ENCODE results near the gene SMAD4.
"Not testable (repeated sequence)": the region's sequence is repeated elsewhere in the genome, so short reads cannot be mapped to it uniquely, and the experiment has no call there.

The SMAD4 gene

DNA sequence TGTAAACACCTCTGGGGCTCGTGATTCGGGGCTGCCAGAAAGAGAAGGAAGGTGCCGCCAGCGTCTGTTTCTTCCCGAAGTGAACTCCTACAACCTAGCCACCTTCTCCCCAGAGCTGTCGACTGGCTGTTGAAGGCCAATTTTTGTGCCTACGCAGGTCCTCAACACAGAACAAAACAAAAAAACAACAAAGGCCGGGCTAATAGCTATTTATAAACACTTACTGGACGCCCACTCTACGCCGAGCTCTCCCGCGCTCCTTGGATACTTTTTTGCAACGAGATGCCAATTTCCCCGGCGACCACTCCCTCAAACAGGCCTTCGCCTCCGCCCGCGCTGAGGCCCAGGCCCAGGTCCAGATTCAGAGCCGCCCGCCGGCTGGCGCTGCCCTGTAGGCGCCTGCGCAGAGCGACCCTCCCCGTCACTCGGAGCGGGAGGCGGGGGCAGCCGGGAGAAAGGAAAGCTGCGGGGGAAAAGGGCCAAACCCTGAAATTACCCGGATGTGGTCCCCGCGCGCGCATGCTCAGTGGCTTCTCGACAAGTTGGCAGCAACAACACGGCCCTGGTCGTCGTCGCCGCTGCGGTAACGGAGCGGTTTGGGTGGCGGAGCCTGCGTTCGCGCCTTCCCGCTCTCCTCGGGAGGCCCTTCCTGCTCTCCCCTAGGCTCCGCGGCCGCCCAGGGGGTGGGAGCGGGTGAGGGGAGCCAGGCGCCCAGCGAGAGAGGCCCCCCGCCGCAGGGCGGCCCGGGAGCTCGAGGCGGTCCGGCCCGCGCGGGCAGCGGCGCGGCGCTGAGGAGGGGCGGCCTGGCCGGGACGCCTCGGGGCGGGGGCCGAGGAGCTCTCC is at the start of gene SMAD4:
TSS of gene SMAD4 (plus strand) at position 520 of the 843 bp plus-strand sequence. CDS start 16,834 bp downstream, outside the sequence.
- peak; percentile 98 for DNase-seq

DNA sequence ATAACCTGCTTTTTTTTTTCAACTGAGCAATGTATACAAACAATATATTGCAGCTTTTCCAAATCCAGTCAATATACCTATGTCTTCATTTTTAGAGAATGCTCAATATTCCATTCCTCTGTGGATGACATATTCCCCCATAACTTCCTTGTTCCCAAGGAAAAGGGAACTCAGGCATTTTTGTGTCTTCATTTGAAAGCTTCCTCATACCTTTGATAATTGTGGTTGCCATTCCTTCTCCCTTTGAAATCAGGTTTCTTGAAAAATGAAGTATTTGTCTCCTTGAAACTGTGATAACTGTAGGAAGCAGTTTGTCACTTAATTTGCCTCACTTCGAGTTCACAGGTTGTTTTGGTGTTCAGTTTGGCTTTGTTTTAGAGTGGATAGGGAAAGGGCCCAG is 48.6 kb upstream of the SMAD4 start:
- DNase-seq: no peak

DNA sequence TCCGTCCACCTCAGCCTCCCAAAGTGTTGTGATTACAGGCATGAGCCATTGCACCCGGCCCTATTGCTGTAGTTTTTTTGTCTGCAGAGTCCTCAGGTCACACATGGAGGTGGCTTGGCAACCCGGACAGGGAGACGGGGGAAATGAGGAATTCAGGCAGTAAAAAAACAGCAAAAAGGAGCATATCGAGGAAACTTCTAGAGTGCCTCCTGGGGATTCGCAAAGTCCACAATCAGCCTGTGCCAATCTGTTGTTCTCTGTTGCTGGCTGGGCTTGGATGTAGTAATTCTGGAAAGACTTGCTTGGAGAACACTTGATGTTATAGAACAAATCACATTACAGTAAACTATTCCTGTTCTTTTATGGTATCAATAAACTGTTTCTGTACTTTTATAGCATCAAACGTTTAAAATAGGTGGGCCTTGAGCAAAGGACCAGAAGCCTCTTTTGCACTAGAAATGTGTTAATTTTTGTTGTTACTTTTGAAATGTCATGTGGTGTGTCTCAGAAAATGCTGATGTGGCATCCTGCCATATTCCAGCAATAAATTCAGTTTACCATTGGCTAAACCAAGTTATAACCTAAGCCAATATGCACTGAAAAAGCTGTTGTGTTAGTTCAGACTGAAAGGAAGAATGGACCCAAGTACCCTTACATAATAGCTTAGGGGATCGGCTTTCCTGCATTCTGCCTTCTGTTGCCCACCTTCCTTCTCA is 47.8 kb upstream of the SMAD4 start:
- DNase-seq: no peak

DNA sequence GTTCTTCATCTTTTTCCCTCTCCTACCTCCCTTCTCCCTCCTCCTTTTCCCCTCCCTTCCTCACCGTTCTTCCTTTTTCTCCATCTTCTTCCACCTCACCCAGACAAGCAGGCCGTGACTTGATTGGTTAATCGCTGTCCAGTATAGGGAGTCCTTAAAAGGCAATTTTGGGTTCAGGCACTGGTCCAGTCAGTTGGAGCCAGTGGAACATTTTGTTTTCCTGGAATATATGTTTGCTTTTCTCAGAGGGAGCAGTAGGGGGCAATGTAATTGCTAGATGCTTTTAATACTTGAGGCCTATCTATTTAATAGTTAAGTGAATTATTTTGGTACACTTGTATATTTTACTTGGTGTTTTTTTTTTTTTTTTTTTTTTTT is 47.2 kb upstream of the SMAD4 start:
- no peak for DNase-seq

DNA sequence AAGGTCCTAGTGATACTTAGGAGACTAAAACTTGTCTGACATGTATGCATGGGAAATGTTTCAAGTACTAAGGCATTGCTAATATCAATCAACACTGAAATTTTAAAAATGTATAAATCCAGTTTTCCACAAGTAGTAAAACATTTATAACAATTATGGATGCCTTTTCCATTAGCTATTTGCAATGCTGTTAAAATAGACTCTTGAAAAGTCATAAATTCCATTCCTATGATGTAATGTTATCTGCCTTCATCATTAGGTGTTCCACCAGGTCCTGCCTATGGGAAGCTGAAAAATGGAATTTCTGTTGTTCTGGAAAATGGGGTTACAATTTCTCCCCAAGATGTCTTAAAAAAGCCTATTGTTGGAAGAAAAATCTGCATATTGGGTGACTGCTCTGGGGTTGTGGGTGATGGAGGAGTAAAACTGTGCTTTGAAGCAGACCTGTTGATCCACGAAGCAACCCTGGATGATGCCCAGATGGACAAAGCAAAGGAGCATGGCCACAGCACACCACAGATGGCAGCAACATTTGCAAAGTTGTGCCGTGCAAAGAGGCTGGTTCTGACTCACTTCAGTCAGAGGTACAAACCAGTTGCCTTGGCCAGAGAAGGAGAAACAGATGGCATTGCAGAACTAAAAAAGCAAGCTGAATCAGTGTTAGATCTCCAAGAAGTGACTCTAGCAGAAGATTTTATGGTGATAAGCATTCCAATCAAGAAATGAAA is 43.5 kb upstream of the SMAD4 start:
- no peak for DNase-seq

DNA sequence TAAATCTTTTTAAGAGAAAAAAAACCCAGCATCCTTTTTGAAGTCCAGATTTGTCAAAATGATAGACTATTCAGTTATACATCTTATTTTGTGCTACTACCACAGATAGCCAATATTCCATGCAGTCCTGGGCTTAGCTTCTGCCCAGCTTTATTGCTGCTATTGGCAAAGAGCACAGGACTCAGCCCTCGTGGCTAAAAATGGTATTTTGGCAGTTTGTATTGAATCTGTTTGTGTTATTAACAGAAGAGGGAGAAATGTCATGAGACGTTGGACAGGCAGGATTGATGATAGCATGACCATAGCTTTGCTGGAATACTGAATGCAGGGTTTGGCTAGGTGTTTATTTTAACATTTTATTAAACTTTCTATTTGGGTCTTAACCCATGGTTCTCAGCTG is 42.8 kb upstream of the SMAD4 start:
- DNase-seq: no peak

DNA sequence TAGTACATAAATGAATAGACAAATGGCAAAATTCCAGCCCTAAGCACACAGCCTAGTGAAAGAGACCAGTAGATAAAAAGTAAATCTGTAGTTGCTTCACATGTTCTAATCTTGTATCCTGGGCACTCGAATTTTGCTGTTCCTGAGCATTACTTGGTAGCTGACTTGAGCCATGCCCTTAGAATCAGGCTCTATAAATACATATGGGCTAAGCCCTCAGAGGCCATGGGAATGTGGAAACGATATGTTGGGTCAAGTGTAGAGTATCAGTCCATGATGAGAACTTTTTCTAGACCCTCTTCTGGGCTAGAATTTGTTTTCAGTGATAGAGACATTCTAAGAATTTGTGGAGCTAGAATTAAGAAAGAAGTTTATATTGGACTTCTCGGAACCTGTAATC is 40.3 kb upstream of the SMAD4 start:
- no peak for DNase-seq

DNA sequence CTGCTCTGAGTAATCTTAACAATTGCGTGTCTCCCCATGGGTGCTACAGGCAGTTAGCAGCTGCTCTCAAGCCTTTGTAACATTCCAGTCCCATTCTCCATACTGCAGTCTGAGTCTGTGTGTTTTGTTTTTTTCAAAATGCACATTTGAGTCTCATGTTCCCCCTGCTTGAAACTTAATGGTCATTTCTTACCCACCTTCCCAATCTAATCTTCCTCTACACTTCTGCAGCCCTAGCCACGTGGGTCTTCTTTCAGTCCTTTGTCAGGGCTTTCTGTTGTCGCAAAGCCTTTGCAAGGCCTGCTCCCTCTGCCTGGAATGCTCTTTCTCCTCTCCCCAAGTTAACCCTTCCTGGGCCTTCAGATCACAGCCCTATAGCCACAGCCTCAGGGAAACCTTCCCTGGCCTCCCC is 37.7 kb upstream of the SMAD4 start:
- no peak for DNase-seq

DNA sequence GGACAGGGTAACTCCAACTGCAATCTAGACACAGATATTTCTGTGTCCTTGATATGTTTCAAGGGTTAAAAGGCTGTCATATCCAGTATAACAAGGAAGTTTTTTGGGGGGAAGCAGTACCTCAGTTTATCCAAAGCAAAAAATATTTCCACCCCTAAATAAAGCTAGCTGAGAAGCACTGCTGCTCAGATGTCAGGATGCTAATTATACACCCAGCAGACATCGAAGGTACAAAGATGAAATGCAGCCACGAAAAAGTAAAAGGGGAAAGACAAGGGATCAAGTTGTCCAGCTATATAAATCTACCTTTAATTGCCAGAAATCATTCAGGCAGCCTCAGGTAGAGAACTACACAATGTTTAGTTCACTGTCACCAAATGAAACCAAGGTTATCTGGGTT is 36.0 kb upstream of the SMAD4 start:
- no peak for DNase-seq

DNA sequence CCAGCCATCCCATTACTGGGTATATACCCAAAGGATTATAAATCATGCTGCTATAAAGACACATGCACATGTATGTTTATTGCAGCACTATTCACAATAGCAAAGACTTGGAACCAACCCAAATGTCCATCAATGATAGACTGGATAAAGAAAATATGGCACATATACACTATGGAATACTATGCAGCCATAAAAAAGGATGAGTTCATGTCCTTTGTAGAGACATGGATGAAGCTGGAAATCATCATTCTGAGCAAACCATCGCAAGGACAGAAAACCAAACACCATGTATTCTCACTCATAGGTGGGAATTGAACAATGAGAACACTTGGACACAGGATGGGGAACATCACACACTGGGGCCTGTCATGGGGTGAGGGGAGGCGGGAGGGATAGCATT is 26.8 kb upstream of the SMAD4 start:
- not testable (repeated sequence) for DNase-seq

DNA sequence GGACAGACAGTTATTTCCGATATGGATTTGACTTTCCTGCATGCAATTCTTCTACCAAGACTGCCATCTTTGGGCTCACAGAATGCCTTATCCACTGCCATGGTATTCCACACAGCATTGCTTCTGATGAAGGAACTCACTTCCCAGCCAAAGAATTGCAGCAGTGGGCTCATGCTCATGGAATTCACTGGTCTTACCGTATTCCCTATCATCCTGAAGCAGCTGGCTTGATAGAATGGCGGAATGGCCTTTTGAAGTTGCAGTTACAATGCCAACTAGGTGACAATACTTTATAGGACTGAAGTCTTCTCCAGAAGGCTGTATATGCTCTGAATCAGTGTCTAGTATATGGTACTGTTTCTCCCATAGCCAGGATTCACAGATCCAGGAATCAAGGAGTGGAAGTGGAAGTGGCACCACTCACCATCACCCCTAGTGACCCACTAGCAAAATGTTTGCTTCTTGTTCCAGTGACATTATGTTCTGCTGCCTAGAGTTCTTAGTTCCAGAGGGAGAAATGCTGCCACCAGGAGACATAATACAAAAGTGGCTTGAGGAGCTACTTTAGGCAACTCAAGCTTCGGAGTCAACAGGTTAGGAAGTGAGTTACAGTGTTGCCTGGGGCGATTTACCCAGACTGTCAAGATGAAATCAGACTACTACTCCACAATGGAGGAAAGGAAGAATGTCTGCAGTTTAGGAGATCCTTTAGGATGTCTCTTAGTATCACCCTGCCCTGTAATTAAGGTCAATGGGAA is 23.8 kb upstream of the SMAD4 start:
- no peak for DNase-seq

DNA sequence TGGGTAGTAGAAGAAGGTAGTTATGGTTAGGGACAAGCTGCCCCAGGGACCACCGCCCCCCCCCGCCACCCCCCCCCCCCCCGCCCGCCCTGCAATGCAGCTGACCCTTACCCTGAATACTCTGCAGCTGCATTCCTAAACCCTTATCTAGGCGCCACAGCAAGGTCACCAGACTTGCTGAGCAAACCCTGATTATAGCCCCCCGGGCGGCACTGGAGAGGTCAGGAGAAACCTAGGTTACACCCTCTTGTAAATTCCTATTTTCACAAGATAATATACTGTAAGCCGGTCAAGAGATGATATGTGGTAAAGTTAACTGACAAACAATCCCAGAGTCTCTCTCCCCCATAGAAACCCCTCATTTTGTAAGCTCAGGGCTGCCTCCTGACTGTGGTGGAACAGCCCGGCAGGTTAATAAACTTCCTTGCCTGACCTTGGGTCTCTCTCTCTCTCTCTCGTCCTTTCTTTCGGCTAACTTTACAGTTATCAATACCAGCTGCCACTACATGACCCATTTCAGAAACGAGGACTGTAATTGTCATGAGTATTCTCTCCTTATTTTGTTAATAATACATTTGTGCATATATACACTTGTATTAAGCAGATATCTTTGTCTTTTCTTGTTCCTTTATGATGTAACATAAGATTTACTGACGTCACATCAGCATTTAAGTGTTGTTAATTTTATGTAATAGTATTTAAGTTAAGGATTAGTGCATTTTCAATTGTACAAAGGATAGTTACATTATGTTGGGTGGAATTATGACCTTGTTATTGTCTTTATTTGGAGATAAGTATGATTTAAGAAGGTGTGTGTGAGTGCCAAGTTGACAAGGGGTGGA is 22.8 kb upstream of the SMAD4 start:
- no peak for DNase-seq

DNA sequence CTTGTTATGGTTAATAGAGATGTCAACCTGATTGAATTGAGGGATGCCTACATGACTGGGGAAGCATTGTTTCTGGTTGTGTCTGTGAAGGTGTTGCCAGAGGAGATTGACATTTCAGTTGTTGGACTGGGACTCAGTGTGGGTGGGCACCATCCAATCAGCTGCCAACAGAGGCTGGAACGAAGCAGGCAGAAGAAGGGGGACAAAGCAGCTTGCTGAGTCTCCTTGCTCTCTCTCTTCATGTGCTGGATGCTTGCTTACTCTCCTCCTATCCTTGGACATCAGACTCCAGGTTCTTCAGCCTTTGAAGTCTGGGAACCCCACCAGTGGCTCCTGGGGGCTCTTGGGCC is 22.2 kb upstream of the SMAD4 start:
- DNase-seq: no peak

DNA sequence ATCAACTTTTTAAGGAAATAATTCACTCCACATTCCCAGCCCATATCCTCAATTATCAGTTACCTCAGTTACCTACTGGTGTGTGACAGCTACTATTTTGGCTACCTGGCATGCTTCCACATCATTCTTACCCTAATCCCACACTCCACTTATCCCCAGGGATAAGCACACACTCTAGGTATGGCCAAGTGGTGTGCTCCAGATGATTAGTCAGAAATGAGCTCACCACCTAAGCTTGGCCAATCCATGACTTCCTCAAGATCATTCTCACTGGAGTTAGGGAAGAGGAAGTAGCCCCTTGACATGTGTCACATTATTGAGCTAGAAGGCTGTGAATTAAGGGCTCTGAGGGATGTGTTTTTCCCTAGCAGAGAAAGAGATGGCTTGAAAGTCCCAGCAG is 20.9 kb upstream of the SMAD4 start:
- DNase-seq: no peak

DNA sequence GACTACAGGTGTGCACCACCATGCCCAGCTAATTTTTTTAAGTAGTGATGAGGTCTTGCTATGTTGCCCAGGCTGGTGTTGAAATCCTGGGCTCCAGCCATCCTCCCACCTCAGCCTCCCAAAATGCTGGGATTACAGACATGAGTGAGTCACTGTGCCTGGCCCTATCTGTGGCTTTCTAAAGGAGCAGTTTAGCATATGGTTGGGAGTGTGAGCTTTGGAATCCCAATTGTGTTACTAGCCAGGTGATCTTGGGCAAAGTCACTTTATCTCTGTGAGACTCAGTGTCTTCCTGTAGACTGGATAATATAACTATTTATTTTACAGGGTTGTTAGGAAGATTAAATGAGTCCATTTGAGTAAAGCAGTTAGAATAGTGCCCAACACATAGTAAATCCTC is 19.8 kb upstream of the SMAD4 start:
- no peak for DNase-seq

DNA sequence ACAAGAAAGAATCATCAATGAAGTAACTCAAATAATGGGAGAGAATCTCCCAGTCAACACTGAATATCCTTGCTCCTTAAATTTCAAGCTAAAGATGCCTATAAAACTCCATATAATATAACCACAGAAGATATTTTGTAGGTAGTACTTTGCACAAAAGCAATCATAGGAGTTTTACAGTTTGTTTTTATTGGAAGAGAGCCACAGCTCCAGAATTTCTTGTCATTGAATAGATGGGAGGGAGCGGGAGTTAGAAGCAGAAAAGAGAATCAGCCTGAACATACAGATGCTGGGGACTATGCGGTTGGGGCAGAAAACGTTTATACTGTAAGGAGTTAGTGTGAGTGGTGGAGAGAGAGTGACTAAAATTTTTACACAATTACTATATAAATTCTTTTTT is 18.3 kb upstream of the SMAD4 start:
- DNase-seq: no peak

DNA sequence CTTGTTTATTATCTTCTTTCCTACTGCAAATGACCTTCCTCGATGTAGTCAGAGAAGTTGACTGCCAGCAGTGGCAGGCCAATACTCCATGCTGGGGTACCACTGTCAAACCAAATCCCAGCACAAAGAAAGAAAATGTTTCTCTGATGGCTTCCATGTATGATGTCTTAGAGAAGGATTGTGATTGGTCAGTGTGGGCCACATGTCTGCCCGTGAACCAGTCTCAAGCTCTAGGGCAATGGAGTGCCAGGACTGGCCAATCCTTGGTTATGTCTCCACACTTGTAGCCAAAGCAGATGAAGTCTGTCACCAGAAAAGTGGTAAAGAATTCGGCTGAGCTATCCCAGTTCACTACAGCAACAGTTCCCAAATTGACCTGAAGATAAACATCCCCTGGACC is 17.6 kb upstream of the SMAD4 start:
- DNase-seq: no peak

DNA sequence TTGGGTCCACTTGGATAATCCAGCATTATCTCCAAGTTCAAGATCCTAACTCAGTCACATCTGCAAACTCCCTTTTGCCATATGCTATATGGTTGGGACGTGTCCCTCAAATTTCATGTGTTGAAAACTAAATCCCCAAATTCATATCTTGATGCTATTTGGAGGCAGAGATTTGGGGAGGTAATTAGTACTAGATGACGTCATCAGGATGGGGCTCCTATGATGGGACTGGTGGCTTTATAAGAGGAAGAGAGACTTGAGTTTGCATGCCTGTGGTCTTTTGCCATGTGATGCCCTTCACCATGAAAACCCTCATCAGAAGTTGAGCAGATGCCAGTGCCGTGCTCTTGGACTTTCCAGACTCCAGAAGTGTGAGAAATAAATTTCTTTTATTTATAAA is 16.8 kb upstream of the SMAD4 start:
- no peak for DNase-seq

DNA sequence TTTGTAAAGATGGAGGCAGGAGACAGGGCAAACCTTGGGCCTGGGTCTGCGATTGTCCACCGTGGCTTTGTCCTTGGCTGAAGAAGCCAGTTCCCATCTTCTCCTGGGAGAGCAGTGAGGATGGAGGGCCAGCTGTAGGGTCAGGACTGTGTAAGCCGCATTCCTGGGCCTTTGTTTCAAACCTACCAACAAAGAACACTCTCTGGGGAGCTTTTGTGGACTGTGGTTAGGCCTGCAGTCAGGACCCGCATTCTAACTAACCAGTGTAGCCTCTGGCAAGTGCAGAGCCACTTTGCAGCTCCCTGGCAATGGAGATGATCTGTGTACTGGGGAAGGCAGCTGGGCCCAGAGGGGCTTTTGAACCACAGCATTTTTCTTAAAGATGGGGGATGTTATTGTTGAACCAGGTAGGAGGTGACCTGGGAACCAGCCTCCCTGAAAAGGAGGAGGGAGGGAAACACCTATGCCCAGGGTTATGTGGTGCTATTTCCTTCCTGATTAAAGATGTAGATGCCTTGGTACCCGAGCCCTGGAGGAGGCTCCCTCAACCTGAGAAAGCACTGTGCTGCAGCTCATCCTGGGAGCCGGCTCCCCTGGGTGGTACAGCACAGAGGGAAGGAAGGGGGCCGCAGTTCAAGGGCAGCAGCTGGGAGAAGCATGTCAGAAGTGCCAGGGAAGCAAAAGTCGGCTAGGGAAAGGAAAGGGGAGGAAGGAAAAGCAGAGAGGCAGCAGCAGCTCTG is 12.7 kb upstream of the SMAD4 start:
- DNase-seq: no peak

DNA sequence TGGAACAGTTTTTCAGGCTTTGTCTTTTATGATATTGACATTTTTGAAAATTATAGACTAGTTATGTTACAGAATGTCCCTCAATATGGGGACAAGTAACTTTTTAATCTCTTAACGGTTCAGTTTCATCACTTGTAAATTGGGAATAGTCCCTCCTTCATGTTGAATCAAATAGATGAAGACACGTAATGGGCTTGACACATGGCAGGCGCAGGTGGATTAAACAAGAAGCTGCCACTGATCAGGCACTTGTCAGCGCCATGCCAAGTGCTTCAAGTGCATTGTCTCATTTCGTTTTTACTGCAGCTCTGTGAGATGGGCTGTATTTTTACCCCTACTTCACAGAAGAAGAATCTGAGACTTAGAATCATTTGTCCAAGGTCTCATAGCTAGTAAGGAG is 9.5 kb upstream of the SMAD4 start:
- DNase-seq: no peak

DNA sequence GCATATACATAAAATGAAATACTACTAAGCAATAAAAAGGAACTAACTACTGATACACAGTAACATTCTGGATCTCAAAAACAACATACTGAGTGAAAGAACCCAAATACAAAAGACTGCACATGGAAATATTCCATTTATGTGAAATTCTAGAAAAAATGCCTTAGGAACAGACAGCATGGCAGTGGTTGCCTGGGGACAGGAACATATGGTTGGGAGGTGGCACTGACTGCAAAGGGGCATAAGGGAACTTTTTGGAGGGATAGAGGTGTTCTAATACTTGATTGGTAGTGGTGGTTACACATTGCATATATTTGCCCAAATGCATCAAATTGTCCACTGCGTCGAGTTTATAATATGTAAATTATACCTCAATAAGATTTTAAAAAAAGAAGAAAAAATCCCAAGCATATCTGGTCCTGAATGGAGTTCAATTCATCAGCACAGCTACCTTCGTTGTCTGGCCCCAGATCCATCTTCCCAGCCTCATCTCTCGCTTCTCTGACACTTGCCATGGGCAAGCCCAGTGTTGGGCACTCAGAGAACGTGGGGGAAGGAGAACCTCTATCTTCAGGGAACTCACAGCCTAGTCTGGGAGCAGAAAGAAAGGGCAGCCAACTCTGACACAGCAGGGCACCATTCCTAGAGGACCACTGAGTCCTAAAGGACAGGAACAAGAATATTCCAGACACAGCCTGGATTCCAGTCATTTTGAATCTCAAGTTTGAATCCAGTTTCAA is 8.6 kb upstream of the SMAD4 start:
- no peak for DNase-seq
